GM12878 (cell line): ENCODE measurements around the gene CEP68. TPM values are rescaled to one million over a fixed set of nuclear protein-coding genes. Genes with fewer than 3 reads are reported as not detected.
A peak's percentile ranks its signal among the peaks of the same experiment; 100 is the strongest.

Source experiments
- ATAC-seq: fragments of 200-7000 bp; cut with Tn5 transposase; 3 replicates; pipeline ENCODE4 v1.9.1; 2020; ENCODE audit warnings: mild to moderate bottlenecking, moderate library complexity
- BruUV-seq: library from RNA; stranded (reverse); fragments of 400-500 nt; replicated peaks from 2 replicates; lab custom pipeline; 2021; lab: Mats Ljungman, UMichigan
- CTCF ChIA-PET: fragments of 300-600 bp; sonication (Branson Sonifier 250); formaldehyde crosslinking; extraction: SDS; loops from one replicate; lab custom pipeline; 2021; ENCODE audit warnings: inconsistent platforms; lab: Yijun Ruan, JAX
- POLR2A ChIA-PET: fragments of 350-600 bp; formaldehyde crosslinking; extraction: SDS; loops from one replicate; lab custom pipeline; 2021; ENCODE audit warnings: inconsistent platforms; lab: Charles Lee
- RAD21 ChIA-PET: fragments of 300-600 bp; sonication (Branson Sonifier 250); formaldehyde crosslinking; loops from one replicate; lab custom pipeline; 2023; ENCODE audit warnings: antibody characterized with exemption; ENCODE audit not compliant: unreplicated experiment; lab: Charles Lee
- SMC1A ChIA-PET: fragments of 300-600 bp; sonication (Branson Sonifier 250); formaldehyde crosslinking; loops from one replicate; lab custom pipeline; 2023; ENCODE audit not compliant: unreplicated experiment, uncharacterized antibody; lab: Charles Lee
- DNase-seq: peaks from one replicate; pipeline ENCODE4 v3.0.0-alpha.2; 2011; ENCODE audit warnings: low read depth, low spot score
- FAIRE-seq: peaks from 3 replicates; lab custom pipeline; 2011; peaks lifted over from hg19 to GRCh38; lab: Jason Lieb, UNC
- H2AFZ ChIP-seq: 2 replicates; pipeline ENCODE4 v1.6.0; 2011; ENCODE audit warnings: low read depth, low read length, control low read depth; ENCODE audit not compliant: control insufficient read depth
- H3K27ac ChIP-seq: 2 replicates; pipeline ENCODE4 v1.5.1; 2011; ENCODE audit warnings: control low read depth; ENCODE audit not compliant: control insufficient read depth, insufficient read depth
- H3K27me3 ChIP-seq, 2 experiments: replicated peaks in 1 of 2; 2 replicates each; pipeline versions ENCODE4 v1.6.0 to v1.6.1; 2011; ENCODE audit warnings: low read length in 1 of 2; ENCODE audit not compliant: control insufficient read depth in 2 of 2, insufficient read depth in 2 of 2
- H3K36me3 ChIP-seq, 2 experiments: 2 replicates each; pipeline ENCODE4 v1.5.1; 2011; ENCODE audit warnings: low read length in 1 of 2; ENCODE audit not compliant: control insufficient read depth in 2 of 2, insufficient read depth in 2 of 2
- H3K4me1 ChIP-seq: 2 replicates; pipeline ENCODE4 v1.6.1; 2011; ENCODE audit warnings: mild to moderate bottlenecking, low read length, moderate library complexity, mixed read lengths; ENCODE audit not compliant: control insufficient read depth, insufficient read depth
- H3K4me2 ChIP-seq: 2 replicates; pipeline ENCODE4 v1.6.0; 2011; ENCODE audit warnings: control low read depth; ENCODE audit not compliant: control insufficient read depth, insufficient read depth
- H3K4me3 ChIP-seq: fragments of 200-600 bp; sonication (generic); 2 replicates; pipeline ENCODE4 v1.5.1; 2016
- H3K79me2 ChIP-seq: 2 replicates; pipeline ENCODE4 v1.6.0; 2011; ENCODE audit warnings: low read length; ENCODE audit not compliant: control insufficient read depth, insufficient read depth
- H3K9ac ChIP-seq: 2 replicates; pipeline ENCODE4 v1.8.0; 2011; ENCODE audit warnings: low read length, control low read depth, mixed read lengths; ENCODE audit not compliant: control insufficient read depth, insufficient read depth
- H3K9me3 ChIP-seq: replicated peaks from 3 replicates; pipeline ENCODE4 v1.5.1; 2011; ENCODE audit warnings: mild to moderate bottlenecking, low read length; ENCODE audit not compliant: control insufficient read depth, insufficient read depth
- H4K20me1 ChIP-seq: 2 replicates; pipeline ENCODE4 v1.6.0; 2011; ENCODE audit not compliant: control insufficient read depth, insufficient read depth
- RFX5 ChIP-seq: IDR thresholded peaks from 2 replicates; pipeline ENCODE4 v1.6.1; 2011; ENCODE audit warnings: low read depth, low read length, improper control_type of control experiment
- STAT3 ChIP-seq: IDR thresholded peaks from 2 replicates; pipeline ENCODE4 v1.6.1; 2011; ENCODE audit warnings: low read depth, low read length, improper control_type of control experiment
- WGBS: methylation state at CpG from one replicate; pipeline ENCODE4 v1.1.6; 2016; ENCODE audit warnings: low lambda C conversion rate; ENCODE audit not compliant: insufficient replicate concordance, insufficient coverage; ENCODE audit errors: missing lambda C conversion rate; 5-methylcytosine and 5-hydroxymethylcytosine counted together
- in situ Hi-C: fragments of 300-500 bp; cut with MboI; formaldehyde crosslinking; loops from 9 replicates; pipeline ENCODE4 v1.14.3; 2018; ENCODE audit warnings: mixed read lengths
- intact Hi-C: fragments of 100-400 bp; cut with micrococcal nuclease; formaldehyde crosslinking; loops from one replicate; pipeline ENCODE4 v1.14.2; 2022; ENCODE audit not compliant: unreplicated experiment
- polyA plus RNA-seq, 11 experiments: library from polyadenylated mRNA; depleted of rRNA in 4 of 11; unstranded in 6 of 11; stranded (reverse) in 5 of 11; fragments of >200 nt; fragmentation: Nextera tagmentation in 4 of 11; fragmentation: Illumina TruSeq in 1 of 11; extraction: Ambion mirVana in 4 of 11; extraction: Trizol in 1 of 11; gene quantifications; 1 replicate in 1 of 11; 2 replicates in 10 of 11; pipeline versions ENCODE4 v1.2.1 to v1.2.3, GENCODE V29; 2011 to 2016; ENCODE audit warnings: inconsistent platforms in 2 of 11, missing spikeins in 2 of 11, low read depth in 1 of 11
- total RNA-seq, 4 experiments: library from RNA; depleted of rRNA in 3 of 4; stranded (reverse); fragments of >200 nt in 3 of 4; fragmentation: Illumina TruSeq in 1 of 4; extraction: Trizol in 1 of 4; gene quantifications; 2 replicates each; pipeline versions ENCODE4 v1.2.1 to v1.2.3, GENCODE V29; 2013 to 2021
- TF ChIP-seq, protein P1 (sequence below): IDR thresholded peaks from 2 replicates; pipeline ENCODE4 v1.6.1; 2011; ENCODE audit warnings: mild to moderate bottlenecking, low read depth, low read length, moderate library complexity; ENCODE audit not compliant: insufficient replicate concordance

Gene CEP68
- total and polyA plus RNA-seq, 10 of the 15 experiments (the other 5 are each of a cell fraction or from before 2014, with no cell fraction given) = 1.1 to 11.1 (median 7.4) TPM

- TF ChIP-seq, protein P1, sequence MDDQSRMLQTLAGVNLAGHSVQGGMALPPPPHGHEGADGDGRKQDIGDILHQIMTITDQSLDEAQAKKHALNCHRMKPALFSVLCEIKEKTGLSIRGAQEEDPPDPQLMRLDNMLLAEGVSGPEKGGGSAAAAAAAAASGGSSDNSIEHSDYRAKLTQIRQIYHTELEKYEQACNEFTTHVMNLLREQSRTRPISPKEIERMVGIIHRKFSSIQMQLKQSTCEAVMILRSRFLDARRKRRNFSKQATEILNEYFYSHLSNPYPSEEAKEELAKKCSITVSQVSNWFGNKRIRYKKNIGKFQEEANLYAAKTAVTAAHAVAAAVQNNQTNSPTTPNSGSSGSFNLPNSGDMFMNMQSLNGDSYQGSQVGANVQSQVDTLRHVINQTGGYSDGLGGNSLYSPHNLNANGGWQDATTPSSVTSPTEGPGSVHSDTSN = peak; percentile 17
- TF ChIP-seq, all 136 proteins: peak for 55
These were observed 3.0 kb upstream of the CEP68 start (continued) for GRCh38 chr2:65053199-65053598.

GRCh38 chr2:65054749-65055421 lies 1.3 kb upstream of the CEP68 start:
- CTCF ChIA-PET = interaction anchor here (1.1 to 4.5 kb wide), 15 partner anchors 8 to 724 kb away, joined by 3 to 46 read pairs (median 4); no protein-coding TSS in a partner anchor
- 0 out of 2 replicates have a peak overlapping the region, but pooled peaks have one; percentile 55 for H3K9ac ChIP-seq
- in situ Hi-C loops = no loop called here

More at GRCh38 chr2:65054749-65055421, 1.3 kb upstream of the CEP68 start:
- Histone ChIP-seq H3K9me3 (peaks cover 5% of the 10 kb centered on the region; the same call in 2 of the 3 replicates), H3K27me3 (no peaks in the 10 kb centered on the region), H3K36me3 (no peaks in the 10 kb centered on the region), H3K4me2 (peak overlapping the region; percentile 100), H3K4me3 (peak overlapping the region; percentile 62), H2AFZ (no peak overlapping the region), H3K4me1 (peaks cover 47% of the 10 kb centered on the region), H3K79me2 (peaks cover 4% of the 10 kb centered on the region), H3K27ac (no peak overlapping the region), H4K20me1 (no peaks in the 10 kb centered on the region)
- intact Hi-C loops = no loop called here
- TF ChIP-seq RFX5 = no peak
- no peak for TF ChIP-seq STAT3
- ChIA-PET RAD21 (interaction anchor here (0.8 to 5.5 kb wide), 20 partner anchors 10 to 724 kb away, joined by 3 to 58 read pairs (median 4); partner anchors contain the start of gene RAB1A), POLR2A (interaction anchor here (1.0 to 3.8 kb wide), 12 partner anchors 10 to 602 kb away, joined by 3 to 18 read pairs (median 5); partner anchors contain the start of genes ACTR2 and RAB1A), SMC1A (interaction anchor here (1.0 to 5.5 kb wide), 15 partner anchors 8 to 353 kb away, joined by 3 to 36 read pairs (median 6); no protein-coding TSS in a partner anchor)
- DNase-seq (no peak), ATAC-seq (no peak), FAIRE-seq (no peak)
- BruUV-seq = no TSS peak
- 83% methylated on average over 4 of the region's 4 CpGs for whole genome bisulfite sequencing
